Epithelial cell of proximal tubule (primary cell): ENCODE data around the gene ACTN4. TPM values are rescaled to one million over a fixed set of nuclear protein-coding genes. Genes with fewer than 3 reads are reported as not detected.
A peak's percentile ranks its signal among the peaks of the same experiment; 100 is the strongest.
"Not testable (repeated sequence)": the region's sequence is repeated elsewhere in the genome, so short reads cannot be mapped to it uniquely, and the experiment has no call there.

ENCODE experiments used
- DNase-seq: peaks from one replicate; pipeline ENCODE4 v3.0.0-alpha.2; 2011; ENCODE audit warnings: low read depth
- H3K4me3 ChIP-seq: 2 replicates; pipeline ENCODE4 v1.5.1; 2011; ENCODE audit warnings: low read depth, mild to moderate bottlenecking, low read length
- CTCF ChIP-seq: conservative IDR thresholded peaks from 2 replicates; pipeline ENCODE4 v1.5.1; 2012; ENCODE audit warnings: low read depth, mild to moderate bottlenecking, low read length
- total RNA-seq: library from RNA; depleted of rRNA; stranded (reverse); fragments of >200 nt; gene quantifications from 2 replicates; pipeline ENCODE4 v1.2.3, GENCODE V29; 2015

ACTN4 gene
- total RNA-seq = 629 and 634 TPM in 2 replicates

- DNase-seq = no peak
- TF ChIP-seq CTCF = no peak
- peak within 1 kb of the TSS; percentile 89 for H3K4me3 ChIP-seq
These were observed at the start of gene ACTN4 for GRCh38 chr19:38647368-38647965. TSS of gene ACTN4 (plus strand) at chr19:38647649. CDS start at chr19:38647746, 97 bp downstream.

- no peak overlapping the region for H3K4me3 ChIP-seq
- no peak for DNase-seq
These were observed 47.7 kb upstream of the ACTN4 start for GRCh38 chr19:38599722-38600121.

GRCh38 chr19:38602856-38603255 is 44.6 kb upstream of the ACTN4 start:
- not testable (repeated sequence) for H3K4me3 ChIP-seq, DNase-seq

More at GRCh38 chr19:38599722-38600121, 47.7 kb upstream of the ACTN4 start:
- TF ChIP-seq CTCF = no peak

- H3K4me3 ChIP-seq = no peak overlapping the region
- no peak for TF ChIP-seq CTCF
- no peak for DNase-seq
These were observed 41.3 kb upstream of the ACTN4 start for GRCh38 chr19:38606131-38606530.

- no peak overlapping the region for H3K4me3 ChIP-seq
- DNase-seq = no peak
- TF ChIP-seq CTCF = no peak
These were observed 33.2 kb upstream of the ACTN4 start for GRCh38 chr19:38614289-38614688.

- no peak for TF ChIP-seq CTCF
- DNase-seq = no peak
- H3K4me3 ChIP-seq = no peak overlapping the region
These were observed 32.4 kb upstream of the ACTN4 start for GRCh38 chr19:38615007-38615581.

GRCh38 chr19:38616265-38616664 is 31.2 kb upstream of the ACTN4 start:
- no peak overlapping the region for H3K4me3 ChIP-seq
- DNase-seq = no peak
- TF ChIP-seq CTCF = no peak
